Activated T-helper 1 cell treated with anti-CD3 and anti-CD28 coated beads, Interleukin-12 subunit alpha, Interleukin-12 subunit beta, Interleukin-2, Interleukin-4 antibody, amounts not matched to agents 30 ng/mL and 10 ng/mL and 1 ng/mL, durations not matched to agents 14 hours and 24 hours and 36 hours (primary cell): ENCODE data around the gene EFHC1. TPM values are rescaled to one million over a fixed set of nuclear protein-coding genes. Genes with fewer than 3 reads are reported as not detected.

ENCODE experiments used
- DNase-seq: peaks from one replicate; pipeline ENCODE4 v3.0.0; 2021; ENCODE audit warnings: low spot score
- H3K27ac Mint-ChIP-seq: one replicate; pipeline ENCODE4 v1.8.0; 2021; ENCODE audit warnings: mild to moderate bottlenecking, mixed read lengths
- H3K27me3 Mint-ChIP-seq: one replicate; pipeline ENCODE4 v1.8.0; 2022; ENCODE audit warnings: mild to moderate bottlenecking, moderate library complexity, mixed read lengths; ENCODE audit not compliant: insufficient read depth
- H3K36me3 Mint-ChIP-seq: one replicate; pipeline ENCODE4 v1.8.0; 2021; ENCODE audit warnings: low read depth, mixed read lengths
- H3K4me1 Mint-ChIP-seq: one replicate; pipeline ENCODE4 v1.8.0; 2021; ENCODE audit warnings: low read depth, mixed read lengths
- H3K4me3 Mint-ChIP-seq: one replicate; pipeline ENCODE4 v1.8.0; 2021; ENCODE audit warnings: mild to moderate bottlenecking, moderate library complexity, mixed read lengths
- H3K9me3 Mint-ChIP-seq: one replicate; pipeline ENCODE4 v1.8.0; 2021; ENCODE audit warnings: mixed read lengths
- intact Hi-C: fragments of 100-400 bp; cut with micrococcal nuclease; formaldehyde crosslinking; loops from one replicate; pipeline ENCODE4 v1.15.1; 2024
- total RNA-seq: library from RNA; stranded (reverse); gene quantifications from 2 replicates; pipeline ENCODE4 v1.2.3, GENCODE V29; 2022

The EFHC1 gene
- total RNA-seq, 1 donor from 2014 or later = 0.70 TPM

DNA sequence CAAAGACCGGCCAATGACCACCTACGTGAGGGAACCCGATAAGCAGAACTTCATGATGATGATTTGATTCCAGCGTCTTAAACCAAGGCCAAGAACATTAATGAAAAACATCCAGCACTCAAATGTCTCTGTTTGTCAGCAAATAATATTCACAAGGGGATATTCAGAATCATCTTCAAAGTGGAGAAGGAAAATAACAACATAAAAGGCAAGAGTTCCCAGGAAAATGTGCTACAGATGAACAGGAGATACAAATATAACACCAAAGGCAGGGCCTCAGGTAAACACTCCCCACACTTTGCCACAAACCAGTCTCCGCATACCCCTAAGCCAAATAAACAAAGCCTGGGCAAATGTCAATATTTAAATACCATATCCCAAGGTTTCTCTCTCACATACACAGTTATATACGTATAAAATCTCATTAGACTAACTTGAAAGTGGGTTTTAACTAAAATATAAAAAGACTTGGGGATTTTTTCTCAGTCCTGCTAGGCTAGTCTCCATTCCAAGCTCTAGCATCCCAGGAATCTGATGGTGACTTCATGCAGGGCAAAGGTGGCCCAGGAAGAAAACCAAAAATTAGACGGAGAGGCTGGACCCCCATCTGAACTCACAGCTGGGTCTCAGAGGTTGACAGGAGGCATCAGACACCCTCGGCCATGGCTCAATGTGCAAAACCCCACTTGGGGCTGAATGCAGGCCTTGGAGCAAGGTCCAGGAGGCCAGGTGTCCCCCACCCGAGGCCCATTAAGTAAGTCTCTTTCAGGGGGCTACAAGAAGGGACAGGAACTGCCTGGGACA, 124.7 kb downstream of the EFHC1 start:
- Mint-ChIP-seq H3K4me1 (peaks cover 17% of the 10 kb centered on the region), H3K36me3 (no peaks in the 10 kb centered on the region), H3K4me3 (no peak overlapping the region), H3K27me3 (no peaks in the 10 kb centered on the region), H3K9me3 (no peaks in the 10 kb centered on the region), H3K27ac (no peak overlapping the region)
- DNase-seq = no peak
- intact Hi-C loops = no loop called here

DNA sequence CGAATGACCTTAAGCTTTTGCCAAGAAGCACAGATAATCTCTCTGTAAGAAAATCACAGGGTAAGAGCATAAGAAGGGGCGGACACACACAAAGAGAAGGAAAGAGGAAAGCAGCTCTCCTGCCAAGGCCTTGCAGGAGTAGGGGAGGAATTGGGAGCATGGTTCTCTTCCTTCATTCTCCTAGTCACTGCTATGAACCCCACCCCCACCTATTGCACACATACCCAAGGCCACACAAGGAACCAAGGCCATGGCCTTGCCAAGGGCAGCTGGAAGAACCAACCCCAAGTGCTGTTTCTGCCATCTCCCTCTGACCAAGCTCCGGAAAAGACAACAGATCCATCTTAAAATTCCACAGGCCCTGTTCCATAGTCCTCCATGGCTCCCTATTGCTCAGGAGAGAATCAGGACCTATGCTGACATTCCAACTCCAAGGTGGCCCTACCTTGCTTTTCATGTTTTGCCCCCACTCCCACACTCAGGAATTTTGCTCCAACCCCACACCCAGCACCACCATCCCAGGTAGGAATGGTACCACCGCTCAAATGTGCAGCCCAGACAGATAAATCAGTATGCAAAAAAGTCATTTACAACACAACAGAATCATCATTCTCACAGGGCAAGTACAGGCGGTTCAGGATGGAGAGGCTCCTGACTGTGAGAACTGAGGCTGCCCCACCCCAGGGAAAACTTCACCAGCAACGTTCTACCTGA, 125.4 kb downstream of the EFHC1 start:
- H3K27ac Mint-ChIP-seq = no peak overlapping the region
- no peaks in the 10 kb centered on the region for H3K36me3 Mint-ChIP-seq
- H3K9me3 Mint-ChIP-seq = no peaks in the 10 kb centered on the region
- no peaks in the 10 kb centered on the region for H3K27me3 Mint-ChIP-seq
- peaks cover 17% of the 10 kb centered on the region for H3K4me1 Mint-ChIP-seq
- H3K4me3 Mint-ChIP-seq = no peak overlapping the region
- no peak for DNase-seq
- intact Hi-C loops = no loop called here

DNA sequence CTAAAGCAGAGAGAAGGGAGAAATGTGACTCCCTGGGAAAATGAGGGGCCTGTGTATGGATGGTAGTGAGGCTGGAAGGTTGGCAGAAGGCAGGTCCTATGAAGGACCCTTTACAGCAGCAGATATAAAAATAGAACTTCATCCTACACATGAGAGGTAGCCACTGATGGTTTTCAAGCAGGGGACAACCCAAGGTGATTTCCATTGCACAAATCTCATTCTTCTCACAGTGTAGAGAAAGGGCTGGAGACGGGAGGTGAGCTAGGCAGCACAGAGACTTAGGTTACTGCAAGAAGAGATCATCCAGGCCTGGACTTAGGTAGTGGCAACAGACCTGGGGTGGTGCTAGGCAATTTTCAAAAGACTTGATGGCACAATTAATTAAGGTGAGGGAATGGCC, 126.0 kb downstream of the EFHC1 start:
- no peak for DNase-seq
- H3K9me3 Mint-ChIP-seq = no peaks in the 10 kb centered on the region
- no peaks in the 10 kb centered on the region for H3K36me3 Mint-ChIP-seq
- H3K27me3 Mint-ChIP-seq = no peaks in the 10 kb centered on the region
- peaks cover 17% of the 10 kb centered on the region for H3K4me1 Mint-ChIP-seq
- H3K27ac Mint-ChIP-seq = no peak overlapping the region
- intact Hi-C loops = no loop called here
- H3K4me3 Mint-ChIP-seq = no peak overlapping the region

DNA sequence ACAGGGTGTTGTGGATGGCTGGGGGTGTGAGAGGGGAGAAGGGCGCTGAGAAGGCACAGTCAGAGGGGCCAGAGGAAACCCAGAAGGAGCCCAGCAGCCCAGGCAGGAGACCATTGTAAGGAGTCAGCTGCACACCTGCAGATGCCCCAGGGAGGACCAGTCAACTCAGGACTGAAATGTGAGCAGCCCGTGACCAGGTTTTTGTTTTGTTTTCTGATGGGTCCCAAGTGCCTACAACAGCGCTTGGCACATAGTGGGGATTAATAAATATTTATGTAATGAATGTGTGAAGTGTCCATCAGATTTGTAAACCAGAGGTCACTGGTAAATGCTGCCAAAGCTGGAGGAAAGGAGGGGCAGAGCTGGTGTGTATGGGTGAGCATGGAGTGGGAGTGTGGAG, 126.5 kb downstream of the EFHC1 start:
- H3K27me3 Mint-ChIP-seq = no peaks in the 10 kb centered on the region
- H3K4me3 Mint-ChIP-seq = no peak overlapping the region
- intact Hi-C loops = no loop called here
- H3K9me3 Mint-ChIP-seq = no peaks in the 10 kb centered on the region
- H3K4me1 Mint-ChIP-seq = peaks cover 17% of the 10 kb centered on the region
- H3K27ac Mint-ChIP-seq = no peak overlapping the region
- no peak for DNase-seq
- no peaks in the 10 kb centered on the region for H3K36me3 Mint-ChIP-seq

DNA sequence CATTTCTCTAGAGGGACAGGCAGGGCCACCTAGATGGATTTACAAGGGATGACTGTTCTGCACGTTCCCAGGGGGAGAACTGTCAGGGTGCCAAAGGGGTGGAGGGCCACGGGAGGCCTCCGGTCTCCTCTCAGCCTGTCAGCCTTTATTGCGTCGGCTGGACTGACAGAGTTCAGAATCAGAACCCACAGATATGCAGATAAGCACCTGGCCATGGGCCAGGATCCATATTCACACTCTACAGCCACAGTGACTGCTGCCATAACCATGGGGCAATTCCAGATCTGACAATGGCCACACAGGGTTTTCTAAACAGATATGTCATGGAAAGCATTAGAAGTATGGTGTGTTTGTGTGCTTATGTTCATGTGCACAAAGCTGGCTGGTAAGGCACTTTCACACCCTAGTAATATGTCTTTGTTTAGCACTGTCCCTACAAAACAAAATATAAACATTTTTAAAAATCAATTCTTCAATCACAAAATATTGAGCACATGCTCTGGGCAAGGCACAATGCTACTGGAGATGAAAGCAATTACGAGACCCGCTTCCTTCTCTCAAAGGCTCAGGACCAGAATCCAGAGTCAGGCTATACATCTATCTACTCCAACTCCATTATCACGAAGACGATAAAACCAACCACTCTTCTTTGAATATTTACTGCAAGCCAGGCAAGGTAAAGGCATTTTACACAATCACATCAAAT, 127.7 kb downstream of the EFHC1 start:
- H3K4me3 Mint-ChIP-seq = no peak overlapping the region
- no peaks in the 10 kb centered on the region for H3K36me3 Mint-ChIP-seq
- no peaks in the 10 kb centered on the region for H3K9me3 Mint-ChIP-seq
- DNase-seq = no peak
- no peaks in the 10 kb centered on the region for H3K27me3 Mint-ChIP-seq
- H3K4me1 Mint-ChIP-seq = peaks cover 17% of the 10 kb centered on the region
- no peak overlapping the region for H3K27ac Mint-ChIP-seq
- intact Hi-C loops = no loop called here

DNA sequence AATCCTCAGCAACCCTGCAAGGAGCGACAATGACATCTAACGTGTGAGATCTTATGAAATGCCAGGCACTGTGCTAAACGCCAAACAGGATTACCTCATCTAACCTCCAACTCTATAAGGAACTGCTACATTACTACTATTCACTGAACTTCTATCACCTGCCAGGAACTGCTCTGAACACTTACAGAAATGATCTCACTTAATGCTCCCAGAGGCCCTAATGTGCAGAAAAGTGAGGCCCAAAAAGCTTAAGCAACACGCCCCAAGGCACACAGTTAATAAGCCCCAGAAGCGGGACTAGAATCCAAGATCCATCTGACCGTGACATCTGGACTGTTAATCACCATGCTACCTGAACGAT, 128.2 kb downstream of the EFHC1 start:
- intact Hi-C loops = no loop called here
- H3K27me3 Mint-ChIP-seq = no peaks in the 10 kb centered on the region
- H3K4me1 Mint-ChIP-seq = peaks cover 17% of the 10 kb centered on the region
- DNase-seq = no peak
- H3K9me3 Mint-ChIP-seq = no peaks in the 10 kb centered on the region
- no peak overlapping the region for H3K27ac Mint-ChIP-seq
- peaks cover under 1% of the 10 kb centered on the region for H3K36me3 Mint-ChIP-seq
- no peak overlapping the region for H3K4me3 Mint-ChIP-seq

DNA sequence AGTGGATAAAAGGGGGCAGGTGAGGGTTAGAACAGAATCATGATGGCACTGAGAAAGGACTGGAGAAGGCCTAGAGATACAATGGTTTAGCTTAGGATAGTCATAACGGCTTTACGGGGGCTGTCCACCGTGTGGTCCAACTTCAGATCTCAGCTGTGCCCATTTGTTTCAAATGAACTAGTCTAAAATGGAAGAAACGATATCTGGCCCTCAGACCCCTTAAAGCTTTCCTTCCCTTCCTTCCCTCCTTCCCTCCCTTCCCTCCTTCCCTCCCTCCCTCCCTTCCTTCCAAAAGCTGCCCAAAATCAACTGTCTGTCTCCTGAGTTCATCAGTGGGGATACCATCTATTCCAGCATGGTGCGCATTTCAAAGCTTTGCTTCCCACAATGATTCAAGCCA, 128.9 kb downstream of the EFHC1 start:
- intact Hi-C loops = no loop called here
- no peaks in the 10 kb centered on the region for H3K9me3 Mint-ChIP-seq
- H3K4me1 Mint-ChIP-seq = peaks cover 15% of the 10 kb centered on the region
- no peak overlapping the region for H3K4me3 Mint-ChIP-seq
- peaks cover 2% of the 10 kb centered on the region for H3K36me3 Mint-ChIP-seq
- no peak for DNase-seq
- no peak overlapping the region for H3K27ac Mint-ChIP-seq
- H3K27me3 Mint-ChIP-seq = no peaks in the 10 kb centered on the region

DNA sequence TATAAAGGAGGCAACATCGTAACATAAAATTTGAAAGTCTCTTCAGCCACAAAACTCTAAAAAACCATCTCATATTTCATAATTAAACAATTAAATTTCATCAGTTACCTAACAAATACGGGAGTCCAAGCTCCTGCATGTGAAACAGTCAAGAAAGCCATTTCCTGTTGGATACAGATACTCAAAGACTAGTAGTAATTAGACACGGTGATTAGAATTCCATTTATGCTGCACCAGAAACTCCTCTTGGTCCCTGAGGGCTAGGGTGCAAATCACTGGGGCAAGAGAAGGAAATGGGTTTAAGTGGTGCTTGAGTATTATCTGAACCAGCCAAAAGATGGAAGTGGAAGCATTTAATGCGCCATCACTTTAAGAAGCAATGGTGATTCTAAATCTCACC, 129.3 kb downstream of the EFHC1 start:
- Mint-ChIP-seq H3K9me3 (no peaks in the 10 kb centered on the region), H3K4me1 (peaks cover 11% of the 10 kb centered on the region), H3K27me3 (no peaks in the 10 kb centered on the region), H3K27ac (no peak overlapping the region), H3K36me3 (peaks cover 2% of the 10 kb centered on the region), H3K4me3 (no peak overlapping the region)
- no peak for DNase-seq
- intact Hi-C loops = no loop called here

DNA sequence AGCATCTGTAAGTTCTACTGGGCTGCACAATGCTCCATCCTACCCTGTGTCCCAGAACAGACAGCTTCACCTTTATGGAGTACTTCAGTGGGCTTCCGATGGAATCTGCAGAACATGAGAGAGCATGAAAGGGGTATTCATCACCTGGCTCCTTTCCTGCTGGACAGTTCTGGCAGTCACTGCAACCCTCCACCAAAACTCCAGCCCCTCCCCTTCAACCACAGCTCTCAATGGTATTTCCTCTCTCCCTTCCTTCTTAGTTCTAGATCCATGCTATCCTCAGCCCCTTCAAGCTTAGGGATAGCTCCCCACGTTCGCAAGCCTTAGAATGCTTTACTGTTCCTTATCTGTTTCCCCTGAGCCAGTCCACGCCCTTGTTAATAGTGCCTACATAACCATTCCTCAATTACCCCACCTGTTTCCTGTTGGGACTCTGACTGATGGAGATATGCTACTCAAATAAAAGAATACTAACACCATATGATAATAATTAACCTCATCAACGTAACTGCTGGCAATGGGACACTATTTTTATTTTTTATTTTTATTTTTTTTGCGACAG, 130.0 kb downstream of the EFHC1 start:
- Mint-ChIP-seq H3K36me3 (peaks cover 2% of the 10 kb centered on the region), H3K27ac (no peak overlapping the region), H3K4me1 (peaks cover 9% of the 10 kb centered on the region), H3K4me3 (no peak overlapping the region), H3K27me3 (no peaks in the 10 kb centered on the region), H3K9me3 (no peaks in the 10 kb centered on the region)
- intact Hi-C loops = no loop called here
- no peak for DNase-seq

DNA sequence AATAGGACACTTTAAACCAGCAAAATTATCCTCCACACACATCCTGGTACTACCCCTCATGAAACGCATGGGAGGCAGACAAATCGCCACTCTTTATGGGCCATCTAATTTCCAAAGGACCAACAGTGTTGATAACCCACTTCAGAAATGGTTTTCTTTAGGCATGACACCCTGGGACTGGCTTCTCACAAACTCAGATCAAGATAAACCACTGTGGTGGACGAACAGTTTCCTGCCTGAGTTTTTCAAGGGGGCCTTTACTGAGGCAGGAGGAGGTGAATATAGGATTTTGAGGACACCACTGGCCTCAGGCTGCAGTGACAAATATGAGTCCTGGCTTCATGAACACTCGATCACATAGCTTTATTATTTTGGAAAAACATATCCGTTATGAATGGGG, 130.7 kb downstream of the EFHC1 start:
- intact Hi-C loops = no loop called here
- Mint-ChIP-seq H3K4me1 (peaks cover 4% of the 10 kb centered on the region), H3K27me3 (no peaks in the 10 kb centered on the region), H3K36me3 (peaks cover 2% of the 10 kb centered on the region), H3K4me3 (no peak overlapping the region), H3K9me3 (no peaks in the 10 kb centered on the region), H3K27ac (no peak overlapping the region)
- DNase-seq = no peak

DNA sequence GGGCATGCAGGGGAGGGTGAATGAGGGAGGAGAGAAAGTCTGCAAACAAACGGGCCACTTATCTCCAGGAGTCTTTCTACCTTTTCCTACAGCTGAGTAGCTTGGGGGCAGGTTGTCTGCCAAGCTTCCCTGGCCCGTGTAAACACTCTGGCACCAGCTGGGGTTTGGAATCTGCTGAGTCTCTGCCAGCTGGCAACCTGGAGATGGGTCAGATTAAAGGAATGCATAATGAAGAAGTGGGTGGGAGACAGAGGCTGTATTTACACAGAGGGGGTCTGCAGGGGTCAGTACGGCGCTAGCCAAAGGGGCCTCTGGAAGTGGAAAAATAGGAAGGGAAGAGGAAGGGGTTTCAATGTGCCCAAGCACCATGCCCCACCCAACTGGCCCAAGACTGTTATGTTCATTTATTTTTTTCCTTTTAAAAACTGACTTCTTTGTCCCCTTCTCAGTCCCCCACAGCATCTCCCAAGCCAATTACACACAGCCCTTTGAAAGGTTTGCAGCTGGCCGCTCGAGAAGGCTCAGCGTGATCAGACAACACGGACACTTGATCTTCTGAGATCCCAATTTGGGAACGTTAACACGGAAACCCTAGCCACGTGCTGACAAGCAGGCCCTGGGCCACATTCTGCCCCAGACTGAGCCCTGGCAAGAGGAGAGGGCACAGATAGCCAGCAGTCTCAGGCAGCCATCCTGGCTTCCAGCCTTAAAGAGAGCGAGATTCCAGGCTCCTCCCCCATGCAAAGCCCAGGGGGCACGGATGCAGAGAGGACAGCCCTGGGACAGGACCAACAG, 131.5 kb downstream of the EFHC1 start:
- H3K4me3 Mint-ChIP-seq = no peak overlapping the region
- H3K27me3 Mint-ChIP-seq = no peaks in the 10 kb centered on the region
- intact Hi-C loops = no loop called here
- H3K9me3 Mint-ChIP-seq = no peaks in the 10 kb centered on the region
- peaks cover 2% of the 10 kb centered on the region for H3K36me3 Mint-ChIP-seq
- no peak for DNase-seq
- no peaks in the 10 kb centered on the region for H3K4me1 Mint-ChIP-seq
- no peak overlapping the region for H3K27ac Mint-ChIP-seq

DNA sequence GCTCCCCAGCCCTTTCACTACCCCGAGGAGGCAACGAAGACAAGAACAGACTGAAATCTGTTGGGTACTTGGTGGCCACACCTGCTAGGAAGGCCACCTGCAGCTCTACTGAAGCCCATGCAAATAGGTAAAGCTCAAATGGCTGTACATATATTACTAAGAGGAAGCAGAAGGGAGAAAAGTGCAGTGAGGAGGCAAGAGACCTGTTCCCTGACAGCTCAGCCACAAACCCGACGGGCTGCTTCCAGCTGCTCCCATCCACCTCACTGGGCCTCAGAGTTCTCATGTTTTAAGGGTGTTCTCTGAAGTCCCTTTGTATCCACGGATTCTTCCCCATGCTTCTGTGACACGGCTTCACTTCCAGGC, 132.1 kb downstream of the EFHC1 start:
- intact Hi-C loops = no loop called here
- no peak for DNase-seq
- H3K27me3 Mint-ChIP-seq = no peaks in the 10 kb centered on the region
- no peak overlapping the region for H3K4me3 Mint-ChIP-seq
- no peak overlapping the region for H3K27ac Mint-ChIP-seq
- no peaks in the 10 kb centered on the region for H3K4me1 Mint-ChIP-seq
- no peaks in the 10 kb centered on the region for H3K9me3 Mint-ChIP-seq
- peaks cover 2% of the 10 kb centered on the region for H3K36me3 Mint-ChIP-seq
